Neural cell (in vitro differentiated cells): ENCODE results near the gene DHRS3.

Experiments used
- CTCF ChIP-seq: fragments of 450-650 bp; IDR thresholded peaks from 2 replicates; pipeline ENCODE4 v1.5.1; 2014; ENCODE audit warnings: antibody characterized with exemption, mild to moderate bottlenecking, moderate library complexity; ENCODE audit not compliant: poor library complexity, severe bottlenecking
- EP300 ChIP-seq: fragments of 450-650 bp; conservative IDR thresholded peaks from 2 replicates; pipeline ENCODE4 v1.6.1; 2014; ENCODE audit warnings: antibody characterized with exemption, mild to moderate bottlenecking, moderate library complexity; ENCODE audit not compliant: poor library complexity, severe bottlenecking
- EZH2 ChIP-seq: fragments of 200-600, 300-800 bp; shearing (Covaris generic), sonication (generic); IDR thresholded peaks from 2 replicates; pipeline ENCODE4 v1.6.1; 2014; ENCODE audit warnings: antibody characterized with exemption, low read length, borderline replicate concordance, mild to moderate bottlenecking; ENCODE audit not compliant: insufficient read depth, poor library complexity, severe bottlenecking
- MXI1 ChIP-seq: fragments of 450-650 bp; conservative IDR thresholded peaks from 2 replicates; pipeline ENCODE4 v1.6.1; 2014; ENCODE audit warnings: antibody characterized with exemption, mild to moderate bottlenecking; ENCODE audit not compliant: poor library complexity, severe bottlenecking
- POLR2AphosphoS5 ChIP-seq: IDR thresholded peaks from 2 replicates; pipeline ENCODE4 v1.6.1; 2012
- TAF1 ChIP-seq: IDR thresholded peaks from 2 replicates; pipeline ENCODE4 v1.6.1; 2012; ENCODE audit warnings: low read depth

GRCh38 chr1:12610305-12610935 lies 7.6 kb downstream of the DHRS3 start:
- no peak for TF ChIP-seq EP300
- TF ChIP-seq CTCF: no peak
- TF ChIP-seq POLR2AphosphoS5: no peak
- no peak for TF ChIP-seq TAF1
- TF ChIP-seq MXI1: no peak
- TF ChIP-seq EZH2: no peak
